T1000 (cell line): ENCODE results near the gene ADGRL3.

Experiments used
- DNase-seq: peaks from one replicate; lab custom pipeline; 2025; ENCODE audit warnings: mixed read lengths; lab: John Stamatoyannopoulos, UW

ADGRL3 gene

GRCh38 chr4:61426229-61426628 is 226.1 kb downstream of the ADGRL3 start:
- no peak for DNase-seq

GRCh38 chr4:61427099-61427817 is 227.1 kb downstream of the ADGRL3 start:
- no peak for DNase-seq

- DNase-seq: no peak
Measured at GRCh38 chr4:61427818-61428495, 227.8 kb downstream of the ADGRL3 start.

GRCh38 chr4:61428950-61429349 is 228.8 kb downstream of the ADGRL3 start:
- no peak for DNase-seq

- no peak for DNase-seq
Measured at GRCh38 chr4:61431131-61431530, 231.0 kb downstream of the ADGRL3 start.

- no peak for DNase-seq
Measured at GRCh38 chr4:61437923-61438322, 237.8 kb downstream of the ADGRL3 start.

GRCh38 chr4:61440321-61440720 is 240.2 kb downstream of the ADGRL3 start:
- DNase-seq: no peak

GRCh38 chr4:61442936-61443335 is 242.8 kb downstream of the ADGRL3 start:
- no peak for DNase-seq

GRCh38 chr4:61443813-61444510 is 243.8 kb downstream of the ADGRL3 start:
- DNase-seq: no peak

GRCh38 chr4:61445374-61446063 is 245.4 kb downstream of the ADGRL3 start:
- no peak for DNase-seq

- DNase-seq: no peak
Measured at GRCh38 chr4:61446941-61447340, 246.8 kb downstream of the ADGRL3 start.

GRCh38 chr4:61447918-61448317 is 247.8 kb downstream of the ADGRL3 start:
- no peak for DNase-seq

GRCh38 chr4:61451935-61452334 is 251.8 kb downstream of the ADGRL3 start:
- DNase-seq: no peak

GRCh38 chr4:61461956-61462355 is 261.8 kb downstream of the ADGRL3 start:
- DNase-seq: no peak

- peak; percentile 16 for DNase-seq
Measured at GRCh38 chr4:61462451-61463326, 262.6 kb downstream of the ADGRL3 start.

GRCh38 chr4:61468024-61468720 is 268.0 kb downstream of the ADGRL3 start:
- peak; percentile 55 for DNase-seq

GRCh38 chr4:61473306-61473705 is 273.2 kb downstream of the ADGRL3 start:
- DNase-seq: no peak

- DNase-seq: no peak
Measured at GRCh38 chr4:61478340-61478739, 278.2 kb downstream of the ADGRL3 start.

- no peak for DNase-seq
Measured at GRCh38 chr4:61485056-61485455, 284.9 kb downstream of the ADGRL3 start.

GRCh38 chr4:61489927-61490326 is 289.8 kb downstream of the ADGRL3 start:
- no peak for DNase-seq

- DNase-seq: no peak
Measured at GRCh38 chr4:61493041-61493440, 292.9 kb downstream of the ADGRL3 start.
